HEK293 (cell line): ENCODE measurements around the gene RABEP2.

Experiments used
- CTCF ChIA-PET: fragments of 350-600 bp; formaldehyde crosslinking; extraction: SDS; loops from one replicate; lab custom pipeline; 2021; ENCODE audit warnings: antibody characterized with exemption; lab: Yijun Ruan, JAX
- POLR2A ChIA-PET: fragments of 300-600 bp; formaldehyde crosslinking; extraction: SDS; loops from one replicate; lab custom pipeline; 2020; ENCODE audit warnings: antibody characterized with exemption, inconsistent platforms; lab: Yijun Ruan, JAX
- H3K27ac ChIP-seq: fragments of 200-500 bp; sonication (Bioruptor generic); 2 replicates; pipeline ENCODE4 v1.5.1; 2014; ENCODE audit warnings: low read depth, low read length, control low read depth, inconsistent platforms; ENCODE audit errors: extremely low read depth
- H3K36me3 ChIP-seq, 2 experiments: fragments of 200-500 bp in 1 of 2; sonication (Bioruptor generic) in 1 of 2; 1 replicate in 1 of 2; 2 replicates in 1 of 2; pipeline ENCODE4 v1.5.1; 2014 to 2017; ENCODE audit warnings: inconsistent platforms in 2 of 2, low read length in 2 of 2; ENCODE audit not compliant: control insufficient read depth in 2 of 2, insufficient read depth in 1 of 2
- H3K4me1 ChIP-seq: fragments of 200-500 bp; sonication (Bioruptor generic); 2 replicates; pipeline ENCODE4 v1.5.1; 2014; ENCODE audit warnings: mild to moderate bottlenecking, low read length, inconsistent platforms; ENCODE audit not compliant: control insufficient read depth, insufficient read depth
- H3K4me3 ChIP-seq: 2 replicates; pipeline ENCODE4 v1.5.1; 2011; ENCODE audit warnings: low read depth, mild to moderate bottlenecking, control low read depth, low read length, moderate library complexity
- H3K9me3 ChIP-seq: fragments of 200-500 bp; sonication (Bioruptor generic); 2 replicates; pipeline ENCODE4 v1.5.1; 2014; ENCODE audit warnings: low read depth, low read length, inconsistent platforms; ENCODE audit not compliant: control insufficient read depth, insufficient read depth
- BCL11B ChIP-seq: fragments of 450-650 bp; formaldehyde crosslinking; IDR thresholded peaks from 2 replicates; pipeline ENCODE4 v1.5.1; 2016; ENCODE audit warnings: low read depth, missing biosample characterization, missing genetic modification characterization
- GLI2 ChIP-seq: fragments of 450-650 bp; formaldehyde crosslinking; IDR thresholded peaks from 2 replicates; pipeline ENCODE4; 2017; ENCODE audit warnings: missing biosample characterization, missing genetic modification characterization, low read depth, borderline replicate concordance
- GLIS1 ChIP-seq: fragments of 450-650 bp; formaldehyde crosslinking; IDR thresholded peaks from 2 replicates; pipeline ENCODE4 v1.5.1; 2016; ENCODE audit warnings: missing biosample characterization, missing genetic modification characterization
- KLF9 ChIP-seq: fragments of 450-650 bp; formaldehyde crosslinking; IDR thresholded peaks from 2 replicates; pipeline ENCODE4 v1.5.1; 2016; ENCODE audit warnings: missing biosample characterization, missing genetic modification characterization, low read depth
- RBAK ChIP-seq: fragments of 450-650 bp; formaldehyde crosslinking; IDR thresholded peaks from 2 replicates; pipeline ENCODE4 v1.5.1; 2016; ENCODE audit warnings: missing biosample characterization, missing genetic modification characterization
- SCRT2 ChIP-seq: fragments of 450-650 bp; formaldehyde crosslinking; IDR thresholded peaks from 2 replicates; pipeline ENCODE4 v1.5.1; 2016; ENCODE audit warnings: missing biosample characterization, missing genetic modification characterization
- SETDB1 ChIP-seq: IDR thresholded peaks from one replicate; pipeline ENCODE4 v1.6.1; 2017; ENCODE audit warnings: mild to moderate bottlenecking, low read length, moderate library complexity, mixed read lengths; ENCODE audit not compliant: insufficient read length
- ZBTB11 ChIP-seq: fragments of 450-650 bp; formaldehyde crosslinking; conservative IDR thresholded peaks from 2 replicates; pipeline ENCODE4 v1.5.1; 2016; ENCODE audit warnings: low read depth, missing biosample characterization, missing genetic modification characterization
- ZFP41 ChIP-seq: fragments of 450-650 bp; formaldehyde crosslinking; IDR thresholded peaks from 2 replicates; pipeline ENCODE4 v1.5.1; 2016; ENCODE audit warnings: missing biosample characterization, missing genetic modification characterization, borderline replicate concordance
- ZNF138 ChIP-seq: fragments of 450-650 bp; formaldehyde crosslinking; IDR thresholded peaks from 2 replicates; pipeline ENCODE4 v1.5.1; 2016; ENCODE audit warnings: missing biosample characterization, missing genetic modification characterization, borderline replicate concordance
- ZNF174 ChIP-seq: fragments of 450-650 bp; formaldehyde crosslinking; IDR thresholded peaks from 2 replicates; pipeline ENCODE4 v1.5.0; 2017; ENCODE audit warnings: missing biosample characterization, mild to moderate bottlenecking, missing genetic modification characterization
- ZNF18 ChIP-seq: fragments of 450-650 bp; formaldehyde crosslinking; IDR thresholded peaks from 2 replicates; pipeline ENCODE4 v1.5.1; 2016; ENCODE audit warnings: missing biosample characterization, missing genetic modification characterization
- ZNF239 ChIP-seq: fragments of 450-650 bp; formaldehyde crosslinking; IDR thresholded peaks from 2 replicates; pipeline ENCODE4 v1.5.1; 2016; ENCODE audit warnings: missing biosample characterization, missing genetic modification characterization
- ZNF266 ChIP-seq: fragments of 450-650 bp; formaldehyde crosslinking; IDR thresholded peaks from 2 replicates; pipeline ENCODE4 v1.5.1; 2016; ENCODE audit warnings: missing biosample characterization, missing genetic modification characterization, low read depth
- ZNF449 ChIP-seq: fragments of 450-650 bp; formaldehyde crosslinking; IDR thresholded peaks from 2 replicates; pipeline ENCODE4 v1.5.1; 2017; ENCODE audit warnings: missing biosample characterization, mild to moderate bottlenecking, missing genetic modification characterization, moderate library complexity
- ZNF518A ChIP-seq: fragments of 450-650 bp; formaldehyde crosslinking; conservative IDR thresholded peaks from 2 replicates; pipeline ENCODE4 v1.5.1; 2016; ENCODE audit warnings: low read depth, missing biosample characterization, missing genetic modification characterization
- ZNF549 ChIP-seq: fragments of 450-650 bp; IDR thresholded peaks from 2 replicates; pipeline ENCODE4 v1.5.1; 2018; ENCODE audit warnings: missing biosample characterization, missing genetic modification characterization, mild to moderate bottlenecking, inconsistent platforms, moderate library complexity
- ZNF555 ChIP-seq: fragments of 450-650 bp; formaldehyde crosslinking; conservative IDR thresholded peaks from 2 replicates; pipeline ENCODE4 v1.5.1; 2017; ENCODE audit warnings: missing biosample characterization, mild to moderate bottlenecking, missing genetic modification characterization, inconsistent platforms
- ZNF560 ChIP-seq: fragments of 450-650 bp; formaldehyde crosslinking; IDR thresholded peaks from 2 replicates; pipeline ENCODE4 v1.5.1; 2017; ENCODE audit warnings: missing biosample characterization, missing genetic modification characterization, borderline replicate concordance
- ZNF624 ChIP-seq: fragments of 450-650 bp; formaldehyde crosslinking; IDR thresholded peaks from 2 replicates; pipeline ENCODE4 v1.5.1; 2017; ENCODE audit warnings: missing biosample characterization, missing genetic modification characterization
- ZNF670 ChIP-seq: fragments of 450-650 bp; formaldehyde crosslinking; IDR thresholded peaks from 2 replicates; pipeline ENCODE4 v1.5.1; 2016; ENCODE audit warnings: missing biosample characterization, missing genetic modification characterization, low read depth
- ZNF677 ChIP-seq: fragments of 450-650 bp; IDR thresholded peaks from 2 replicates; pipeline ENCODE4 v1.5.0; 2018; ENCODE audit warnings: missing biosample characterization, mild to moderate bottlenecking, missing genetic modification characterization, moderate library complexity
- ZNF785 ChIP-seq: fragments of 450-650 bp; formaldehyde crosslinking; IDR thresholded peaks from 2 replicates; pipeline ENCODE4 v1.5.1; 2016; ENCODE audit warnings: missing biosample characterization, missing genetic modification characterization

The RABEP2 gene

GRCh38 chr16:28897826-28898225, 27.2 kb downstream of the RABEP2 start:
- H3K9me3 ChIP-seq, result no peaks in the 10 kb centered on the region
- no peak overlapping the region for H3K27ac ChIP-seq
- TF ChIP-seq ZBTB11, result no peak
- no peak for TF ChIP-seq SETDB1
- TF ChIP-seq ZNF449 (tag by site-specific recombination), result no peak
- no peak for TF ChIP-seq ZNF785 (tag by site-specific recombination)
- no peak for TF ChIP-seq ZNF560 (tag by site-specific recombination)
- no peak for TF ChIP-seq ZNF138 (tag by site-specific recombination)
- no peak for TF ChIP-seq ZNF555 (tag by site-specific recombination)
- TF ChIP-seq KLF9, result no peak
- TF ChIP-seq BCL11B (tag by site-specific recombination), result no peak
- TF ChIP-seq GLIS1 (tag by site-specific recombination), result no peak
- TF ChIP-seq ZNF239, result no peak
- TF ChIP-seq ZNF18 (tag by site-specific recombination), result no peak
- no peak for TF ChIP-seq GLI2
- TF ChIP-seq ZNF174 (tag by site-specific recombination), result no peak
- TF ChIP-seq ZNF670, result no peak
- CTCF ChIA-PET, result no interaction called here
- H3K4me1 ChIP-seq, result no peaks in the 10 kb centered on the region
- POLR2A ChIA-PET, result no interaction called here
- H3K4me3 ChIP-seq, result no peak overlapping the region
- H3K36me3 ChIP-seq, result peaks cover 0 to 19% of the 10 kb centered on the region in 2 experiments; a peak in 2 of 3 replicates

GRCh38 chr16:28895609-28896008, 29.4 kb downstream of the RABEP2 start:
- H3K36me3 ChIP-seq, result peaks cover 0 to 17% of the 10 kb centered on the region in 2 experiments; a peak in 2 of 3 replicates
- no peaks in the 10 kb centered on the region for H3K9me3 ChIP-seq
- ChIA-PET POLR2A (no interaction called here), CTCF (no interaction called here)
- no peak overlapping the region for H3K27ac ChIP-seq
- no peaks in the 10 kb centered on the region for H3K4me1 ChIP-seq
- no peak overlapping the region for H3K4me3 ChIP-seq
- TF ChIP-seq ZNF266 (tag by site-specific recombination) (no peak), ZNF624 (tag by site-specific recombination) (no peak), ZNF677 (tag by site-specific recombination) (no peak), ZFP41 (tag by site-specific recombination) (no peak), ZNF18 (tag by site-specific recombination) (no peak), ZNF518A (no peak), RBAK (tag by site-specific recombination) (no peak), SCRT2 (tag by site-specific recombination) (no peak), ZNF549 (tag by site-specific recombination) (no peak)
